WTC11 (cell line): ENCODE measurements around the gene SERPINE2. TPM values are rescaled to one million over a fixed set of nuclear protein-coding genes. Genes with fewer than 3 reads are reported as not detected.

Source experiments
- ATAC-seq: fragments of 200-7000 bp; cut with Tn5 transposase; 2 replicates; pipeline ENCODE4 v1.10.0; 2021; ENCODE audit warnings: mild to moderate bottlenecking, moderate library complexity
- CTCF ChIA-PET: fragments of 300-600 bp; sonication (Branson Sonifier 250); formaldehyde crosslinking; loops from one replicate; lab custom pipeline; 2021; ENCODE audit warnings: antibody characterized with exemption; lab: Charles Lee
- POLR2A ChIA-PET: fragments of 350-600 bp; sonication (Branson Sonifier 250); formaldehyde crosslinking; loops from one replicate; lab custom pipeline; 2021; ENCODE audit warnings: antibody characterized with exemption; lab: Charles Lee
- DNase-seq: peaks from one replicate; pipeline ENCODE4 v3.0.0; 2021; ENCODE audit warnings: low spot score
- H3K27ac Mint-ChIP-seq: 2 replicates; pipeline ENCODE4 v1.8.0; 2021; ENCODE audit warnings: mixed read lengths
- H3K27me3 Mint-ChIP-seq: 2 replicates; pipeline ENCODE4 v1.8.0; 2021; ENCODE audit warnings: low read depth, mild to moderate bottlenecking, moderate library complexity, mixed read lengths
- H3K36me3 Mint-ChIP-seq: 2 replicates; pipeline ENCODE4 v1.8.0; 2021; ENCODE audit warnings: mixed read lengths
- H3K4me1 Mint-ChIP-seq: 2 replicates; pipeline ENCODE4 v1.8.0; 2022; ENCODE audit warnings: mixed read lengths
- H3K4me3 Mint-ChIP-seq: 2 replicates; pipeline ENCODE4 v1.8.0; 2021; ENCODE audit warnings: mild to moderate bottlenecking, moderate library complexity, mixed read lengths
- H3K9me3 Mint-ChIP-seq: 2 replicates; pipeline ENCODE4 v1.8.0; 2021; ENCODE audit warnings: mixed read lengths
- EMX1 ChIP-seq: fragments of 250-450 bp; sonication (Bioruptor Pico); IDR thresholded peaks from 2 replicates; pipeline ENCODE4 v1.8.0; 2021; ENCODE audit warnings: mild to moderate bottlenecking
- ETV6 ChIP-seq: sonication (generic); formaldehyde crosslinking; IDR thresholded peaks from 2 replicates; pipeline ENCODE4 v1.8.1; 2022; ENCODE audit warnings: mild to moderate bottlenecking, missing genetic modification reagents
- FOXP4 ChIP-seq: sonication (generic); formaldehyde crosslinking; IDR thresholded peaks from 2 replicates; pipeline ENCODE4 v1.8.0; 2022; ENCODE audit warnings: mild to moderate bottlenecking, missing genetic modification reagents
- IRF1 ChIP-seq: sonication (generic); formaldehyde crosslinking; IDR thresholded peaks from 2 replicates; pipeline ENCODE4 v1.8.0; 2023; ENCODE audit warnings: missing genetic modification reagents
- MAX ChIP-seq: sonication (generic); formaldehyde crosslinking; IDR thresholded peaks from 2 replicates; pipeline ENCODE4 v1.8.0; 2022; ENCODE audit warnings: mild to moderate bottlenecking, missing genetic modification reagents
- MXD4 ChIP-seq: fragments of 250-450 bp; sonication (Bioruptor Pico); IDR thresholded peaks from 2 replicates; pipeline ENCODE4 v1.8.0; 2021; ENCODE audit warnings: mild to moderate bottlenecking, moderate library complexity, borderline replicate concordance
- STAT6 ChIP-seq: sonication (generic); formaldehyde crosslinking; conservative IDR thresholded peaks from 2 replicates; pipeline ENCODE4 v1.8.1; 2023; ENCODE audit warnings: mild to moderate bottlenecking, low read depth, missing genetic modification reagents, moderate library complexity
- TP53 ChIP-seq: sonication (generic); formaldehyde crosslinking; IDR thresholded peaks from 2 replicates; pipeline ENCODE4 v1.8.1; 2023; ENCODE audit warnings: mild to moderate bottlenecking, missing genetic modification reagents
- USF1 ChIP-seq: sonication (generic); formaldehyde crosslinking; IDR thresholded peaks from 2 replicates; pipeline ENCODE4 v1.8.0; 2022; ENCODE audit warnings: mild to moderate bottlenecking, missing genetic modification reagents
- ZBTB43 ChIP-seq: sonication (generic); formaldehyde crosslinking; IDR thresholded peaks from 2 replicates; pipeline ENCODE4 v1.8.1; 2023; ENCODE audit warnings: mild to moderate bottlenecking, missing genetic modification reagents
- ZMAT4 ChIP-seq: fragments of 250-450 bp; sonication (Bioruptor Pico); IDR thresholded peaks from 2 replicates; pipeline ENCODE4 v1.9.0; 2021; ENCODE audit warnings: mild to moderate bottlenecking
- ZNF281 ChIP-seq: sonication (generic); formaldehyde crosslinking; IDR thresholded peaks from 2 replicates; pipeline ENCODE4 v1.8.0; 2023; ENCODE audit warnings: mild to moderate bottlenecking, missing genetic modification reagents
- total RNA-seq: library from RNA; stranded (reverse); gene quantifications from 3 replicates; pipeline ENCODE4 v1.2.3, GENCODE V29; 2021
- TF ChIP-seq, protein P1 (sequence below): sonication (generic); formaldehyde crosslinking; IDR thresholded peaks from 2 replicates; pipeline ENCODE4 v1.8.1; 2023; ENCODE audit warnings: mild to moderate bottlenecking, missing genetic modification reagents, moderate library complexity
- TF ChIP-seq, protein P2 (sequence below): fragments of 250-450 bp; sonication (Bioruptor Pico); IDR thresholded peaks from 2 replicates; pipeline ENCODE4 v1.9.0; 2021; ENCODE audit warnings: mild to moderate bottlenecking, borderline replicate concordance
- TF ChIP-seq, protein P3 (sequence below): fragments of 250-450 bp; sonication (Bioruptor Pico); IDR thresholded peaks from 2 replicates; pipeline ENCODE4 v2.1.2; 2022; ENCODE audit warnings: mild to moderate bottlenecking, moderate library complexity

Gene SERPINE2
- total RNA-seq, 1 experiment from 2014 or later: 60.4 TPM

GRCh38 chr2:224027070-224027469 is 12.0 kb downstream of the SERPINE2 start:
- H3K9me3 Mint-ChIP-seq: peaks cover 12% of the 10 kb centered on the region; the same call in 1 of the 2 replicates
- peaks cover 23% of the 10 kb centered on the region for H3K27me3 Mint-ChIP-seq
- DNase-seq (peak; percentile 86), ATAC-seq (peak; percentile 80)
- ChIA-PET POLR2A (no interaction called here), CTCF (interaction anchor here (0.9 to 1.3 kb wide), 5 partner anchors 34 to 260 kb away, joined by 3 to 6 read pairs (median 4); no protein-coding TSS in a partner anchor)
- H3K4me3 Mint-ChIP-seq: peak overlapping the region; percentile 39
- TF ChIP-seq MXD4 (no peak), EMX1 (CRISPR knock-in tag) (no peak), FOXP4 (CRISPR knock-in tag) (peak; percentile 50; the same call in 1 of the 2 replicates), STAT6 (CRISPR knock-in tag) (no peak), USF1 (CRISPR knock-in tag) (peak; percentile 45; the same call in 1 of the 2 replicates), MAX (CRISPR knock-in tag) (peak; percentile 46), ETV6 (CRISPR knock-in tag) (0 out of 2 replicates have a peak, but pooled peaks have one; percentile 24), ZNF281 (CRISPR knock-in tag) (no peak)
- TF ChIP-seq, protein P1, sequence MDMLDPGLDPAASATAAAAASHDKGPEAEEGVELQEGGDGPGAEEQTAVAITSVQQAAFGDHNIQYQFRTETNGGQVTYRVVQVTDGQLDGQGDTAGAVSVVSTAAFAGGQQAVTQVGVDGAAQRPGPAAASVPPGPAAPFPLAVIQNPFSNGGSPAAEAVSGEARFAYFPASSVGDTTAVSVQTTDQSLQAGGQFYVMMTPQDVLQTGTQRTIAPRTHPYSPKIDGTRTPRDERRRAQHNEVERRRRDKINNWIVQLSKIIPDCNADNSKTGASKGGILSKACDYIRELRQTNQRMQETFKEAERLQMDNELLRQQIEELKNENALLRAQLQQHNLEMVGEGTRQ (CRISPR knock-in tag): peak; percentile 69
- H3K36me3 Mint-ChIP-seq: peaks cover 6% of the 10 kb centered on the region
- H3K27ac Mint-ChIP-seq: no peak overlapping the region
- peaks cover 72% of the 10 kb centered on the region for H3K4me1 Mint-ChIP-seq

- ATAC-seq (peak; percentile 57), DNase-seq (no peak)
- ChIA-PET POLR2A (no interaction called here), CTCF (no interaction called here)
- H3K27ac Mint-ChIP-seq: no peak overlapping the region
- peaks cover 9% of the 10 kb centered on the region for H3K36me3 Mint-ChIP-seq
- no peak overlapping the region for H3K4me3 Mint-ChIP-seq
- H3K9me3 Mint-ChIP-seq: peaks cover 14% of the 10 kb centered on the region
- H3K4me1 Mint-ChIP-seq: peaks cover 67% of the 10 kb centered on the region
- H3K27me3 Mint-ChIP-seq: peaks cover 23% of the 10 kb centered on the region
- TF ChIP-seq ZMAT4 (CRISPR knock-in tag): no peak
- TF ChIP-seq IRF1 (CRISPR knock-in tag): no peak
- TF ChIP-seq TP53: no peak
- TF ChIP-seq ZBTB43 (CRISPR knock-in tag): no peak
- TF ChIP-seq, protein P2, sequence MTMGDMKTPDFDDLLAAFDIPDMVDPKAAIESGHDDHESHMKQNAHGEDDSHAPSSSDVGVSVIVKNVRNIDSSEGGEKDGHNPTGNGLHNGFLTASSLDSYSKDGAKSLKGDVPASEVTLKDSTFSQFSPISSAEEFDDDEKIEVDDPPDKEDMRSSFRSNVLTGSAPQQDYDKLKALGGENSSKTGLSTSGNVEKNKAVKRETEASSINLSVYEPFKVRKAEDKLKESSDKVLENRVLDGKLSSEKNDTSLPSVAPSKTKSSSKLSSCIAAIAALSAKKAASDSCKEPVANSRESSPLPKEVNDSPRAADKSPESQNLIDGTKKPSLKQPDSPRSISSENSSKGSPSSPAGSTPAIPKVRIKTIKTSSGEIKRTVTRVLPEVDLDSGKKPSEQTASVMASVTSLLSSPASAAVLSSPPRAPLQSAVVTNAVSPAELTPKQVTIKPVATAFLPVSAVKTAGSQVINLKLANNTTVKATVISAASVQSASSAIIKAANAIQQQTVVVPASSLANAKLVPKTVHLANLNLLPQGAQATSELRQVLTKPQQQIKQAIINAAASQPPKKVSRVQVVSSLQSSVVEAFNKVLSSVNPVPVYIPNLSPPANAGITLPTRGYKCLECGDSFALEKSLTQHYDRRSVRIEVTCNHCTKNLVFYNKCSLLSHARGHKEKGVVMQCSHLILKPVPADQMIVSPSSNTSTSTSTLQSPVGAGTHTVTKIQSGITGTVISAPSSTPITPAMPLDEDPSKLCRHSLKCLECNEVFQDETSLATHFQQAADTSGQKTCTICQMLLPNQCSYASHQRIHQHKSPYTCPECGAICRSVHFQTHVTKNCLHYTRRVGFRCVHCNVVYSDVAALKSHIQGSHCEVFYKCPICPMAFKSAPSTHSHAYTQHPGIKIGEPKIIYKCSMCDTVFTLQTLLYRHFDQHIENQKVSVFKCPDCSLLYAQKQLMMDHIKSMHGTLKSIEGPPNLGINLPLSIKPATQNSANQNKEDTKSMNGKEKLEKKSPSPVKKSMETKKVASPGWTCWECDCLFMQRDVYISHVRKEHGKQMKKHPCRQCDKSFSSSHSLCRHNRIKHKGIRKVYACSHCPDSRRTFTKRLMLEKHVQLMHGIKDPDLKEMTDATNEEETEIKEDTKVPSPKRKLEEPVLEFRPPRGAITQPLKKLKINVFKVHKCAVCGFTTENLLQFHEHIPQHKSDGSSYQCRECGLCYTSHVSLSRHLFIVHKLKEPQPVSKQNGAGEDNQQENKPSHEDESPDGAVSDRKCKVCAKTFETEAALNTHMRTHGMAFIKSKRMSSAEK (CRISPR knock-in tag): no peak
- TF ChIP-seq EMX1 (CRISPR knock-in tag): no peak
- TF ChIP-seq, protein P3, sequence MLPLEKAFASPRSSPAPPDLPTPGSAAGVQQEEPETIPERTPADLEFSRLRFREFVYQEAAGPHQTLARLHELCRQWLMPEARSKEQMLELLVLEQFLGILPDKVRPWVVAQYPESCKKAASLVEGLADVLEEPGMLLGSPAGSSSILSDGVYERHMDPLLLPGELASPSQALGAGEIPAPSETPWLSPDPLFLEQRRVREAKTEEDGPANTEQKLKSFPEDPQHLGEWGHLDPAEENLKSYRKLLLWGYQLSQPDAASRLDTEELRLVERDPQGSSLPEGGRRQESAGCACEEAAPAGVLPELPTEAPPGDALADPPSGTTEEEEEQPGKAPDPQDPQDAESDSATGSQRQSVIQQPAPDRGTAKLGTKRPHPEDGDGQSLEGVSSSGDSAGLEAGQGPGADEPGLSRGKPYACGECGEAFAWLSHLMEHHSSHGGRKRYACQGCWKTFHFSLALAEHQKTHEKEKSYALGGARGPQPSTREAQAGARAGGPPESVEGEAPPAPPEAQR (CRISPR knock-in tag): no peak
Measured at GRCh38 chr2:224025874-224026273, 13.2 kb downstream of the SERPINE2 start.
